ENCODE data around the gene PRRT4. TPM values are rescaled to one million over a fixed set of nuclear protein-coding genes. Genes with fewer than 3 reads are reported as not detected.
A peak's percentile ranks its signal among the peaks of the same experiment; 100 is the strongest.

PRRT4 gene
- total and polyA plus RNA-seq, 9 of the 15 experiments (the other 6 are each of a cell fraction or from before 2014, with no cell fraction given): not detected

DNA sequence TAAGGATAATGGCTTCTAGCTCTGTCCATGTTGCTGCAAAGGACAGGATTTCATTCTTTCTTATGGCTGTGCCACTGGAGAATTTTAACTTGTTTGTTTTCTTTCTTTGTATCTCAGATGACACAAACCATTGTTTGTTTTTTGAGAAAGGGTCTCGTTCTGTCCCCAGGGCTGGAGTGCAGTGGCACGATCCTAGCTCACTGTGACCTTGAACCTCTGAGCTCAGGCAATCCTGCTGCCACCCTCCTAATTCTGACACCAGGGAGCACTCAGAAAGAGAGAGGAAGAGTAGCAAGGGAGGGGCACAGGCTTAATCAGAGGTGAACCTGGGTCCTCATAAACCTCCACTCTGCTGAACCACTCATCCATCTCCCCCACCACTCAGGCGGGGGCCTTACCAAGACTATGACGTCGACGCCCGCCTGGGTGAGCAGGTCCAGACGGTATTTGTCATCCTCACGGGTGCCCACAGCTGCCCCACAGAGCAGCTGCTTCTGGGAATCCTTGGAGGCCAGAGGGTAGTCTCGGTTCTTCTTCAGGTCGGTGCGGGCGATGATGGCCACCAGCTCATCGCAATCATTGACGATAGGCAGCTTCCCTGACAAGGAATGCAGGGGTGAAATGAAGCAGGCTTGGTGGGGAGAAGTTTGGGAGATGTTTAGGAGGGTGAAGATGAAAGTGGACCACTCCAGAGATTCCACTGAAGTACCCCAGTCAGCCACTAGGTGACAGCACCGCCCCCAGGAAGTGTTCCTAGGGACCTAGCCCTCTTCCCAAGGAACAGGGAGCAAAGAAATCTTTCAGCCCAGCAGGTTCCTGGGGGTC lies 36.7 kb upstream of the PRRT4 start (continued):
- TF ChIP-seq, protein P1, sequence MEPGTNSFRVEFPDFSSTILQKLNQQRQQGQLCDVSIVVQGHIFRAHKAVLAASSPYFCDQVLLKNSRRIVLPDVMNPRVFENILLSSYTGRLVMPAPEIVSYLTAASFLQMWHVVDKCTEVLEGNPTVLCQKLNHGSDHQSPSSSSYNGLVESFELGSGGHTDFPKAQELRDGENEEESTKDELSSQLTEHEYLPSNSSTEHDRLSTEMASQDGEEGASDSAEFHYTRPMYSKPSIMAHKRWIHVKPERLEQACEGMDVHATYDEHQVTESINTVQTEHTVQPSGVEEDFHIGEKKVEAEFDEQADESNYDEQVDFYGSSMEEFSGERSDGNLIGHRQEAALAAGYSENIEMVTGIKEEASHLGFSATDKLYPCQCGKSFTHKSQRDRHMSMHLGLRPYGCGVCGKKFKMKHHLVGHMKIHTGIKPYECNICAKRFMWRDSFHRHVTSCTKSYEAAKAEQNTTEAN (CRISPR knock-in tag; IDR thresholded peaks at IDR 0.05): no peak
- TF ChIP-seq HMG20A (CRISPR knock-in tag; conservative IDR thresholded peaks at IDR 0.05) (no peak), ILF3 (IDR thresholded peaks at IDR 0.05; ENCODE audit: borderline replicate concordance) (no peak), ZNF384 (IDR thresholded peaks at IDR 0.05; ENCODE audit: low read depth, low read length) (no peak), CBX1 (IDR thresholded peaks at IDR 0.05; ENCODE audit: low read depth) (no peak), POLR2H (tag; IDR thresholded peaks at IDR 0.05; ENCODE audit: low read depth) (no peak), POLR2G (IDR thresholded peaks at IDR 0.05; ENCODE audit: low read depth, low read length) (no peak), RBM14 (IDR thresholded peaks at IDR 0.05; ENCODE audit: borderline replicate concordance, insufficient read depth, low read depth, low read length) (no peak), ELF2 (CRISPR knock-in tag; IDR thresholded peaks at IDR 0.05) (peak; percentile 41; the same call in 1 of the 2 replicates), CREM (IDR thresholded peaks at IDR 0.05; ENCODE audit: low read depth) (0 out of 2 replicates have a peak, but pooled peaks have one; percentile 28), HSF4 (CRISPR knock-in tag; IDR thresholded peaks at IDR 0.05; ENCODE audit: borderline replicate concordance) (no peak)
- TF ChIP-seq, protein P2, sequence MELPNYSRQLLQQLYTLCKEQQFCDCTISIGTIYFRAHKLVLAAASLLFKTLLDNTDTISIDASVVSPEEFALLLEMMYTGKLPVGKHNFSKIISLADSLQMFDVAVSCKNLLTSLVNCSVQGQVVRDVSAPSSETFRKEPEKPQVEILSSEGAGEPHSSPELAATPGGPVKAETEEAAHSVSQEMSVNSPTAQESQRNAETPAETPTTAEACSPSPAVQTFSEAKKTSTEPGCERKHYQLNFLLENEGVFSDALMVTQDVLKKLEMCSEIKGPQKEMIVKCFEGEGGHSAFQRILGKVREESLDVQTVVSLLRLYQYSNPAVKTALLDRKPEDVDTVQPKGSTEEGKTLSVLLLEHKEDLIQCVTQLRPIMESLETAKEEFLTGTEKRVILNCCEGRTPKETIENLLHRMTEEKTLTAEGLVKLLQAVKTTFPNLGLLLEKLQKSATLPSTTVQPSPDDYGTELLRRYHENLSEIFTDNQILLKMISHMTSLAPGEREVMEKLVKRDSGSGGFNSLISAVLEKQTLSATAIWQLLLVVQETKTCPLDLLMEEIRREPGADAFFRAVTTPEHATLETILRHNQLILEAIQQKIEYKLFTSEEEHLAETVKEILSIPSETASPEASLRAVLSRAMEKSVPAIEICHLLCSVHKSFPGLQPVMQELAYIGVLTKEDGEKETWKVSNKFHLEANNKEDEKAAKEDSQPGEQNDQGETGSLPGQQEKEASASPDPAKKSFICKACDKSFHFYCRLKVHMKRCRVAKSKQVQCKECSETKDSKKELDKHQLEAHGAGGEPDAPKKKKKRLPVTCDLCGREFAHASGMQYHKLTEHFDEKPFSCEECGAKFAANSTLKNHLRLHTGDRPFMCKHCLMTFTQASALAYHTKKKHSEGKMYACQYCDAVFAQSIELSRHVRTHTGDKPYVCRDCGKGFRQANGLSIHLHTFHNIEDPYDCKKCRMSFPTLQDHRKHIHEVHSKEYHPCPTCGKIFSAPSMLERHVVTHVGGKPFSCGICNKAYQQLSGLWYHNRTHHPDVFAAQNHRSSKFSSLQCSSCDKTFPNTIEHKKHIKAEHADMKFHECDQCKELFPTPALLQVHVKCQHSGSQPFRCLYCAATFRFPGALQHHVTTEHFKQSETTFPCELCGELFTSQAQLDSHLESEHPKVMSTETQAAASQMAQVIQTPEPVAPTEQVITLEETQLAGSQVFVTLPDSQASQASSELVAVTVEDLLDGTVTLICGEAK (IDR thresholded peaks at IDR 0.05): no peak
- TF ChIP-seq, protein P2 (CRISPR knock-in tag; IDR thresholded peaks at IDR 0.05): no peak
- TF ChIP-seq, protein P3, sequence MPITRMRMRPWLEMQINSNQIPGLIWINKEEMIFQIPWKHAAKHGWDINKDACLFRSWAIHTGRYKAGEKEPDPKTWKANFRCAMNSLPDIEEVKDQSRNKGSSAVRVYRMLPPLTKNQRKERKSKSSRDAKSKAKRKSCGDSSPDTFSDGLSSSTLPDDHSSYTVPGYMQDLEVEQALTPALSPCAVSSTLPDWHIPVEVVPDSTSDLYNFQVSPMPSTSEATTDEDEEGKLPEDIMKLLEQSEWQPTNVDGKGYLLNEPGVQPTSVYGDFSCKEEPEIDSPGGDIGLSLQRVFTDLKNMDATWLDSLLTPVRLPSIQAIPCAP (CRISPR knock-in tag; IDR thresholded peaks at IDR 0.05; ENCODE audit: borderline replicate concordance): no peak

Measured in K562 (cell line).